ENCODE measurements around the gene MPDZ.
"Not testable (repeated sequence)": the region's sequence is repeated elsewhere in the genome, so short reads cannot be mapped to it uniquely, and the experiment has no call there.

Gene MPDZ

DNA sequence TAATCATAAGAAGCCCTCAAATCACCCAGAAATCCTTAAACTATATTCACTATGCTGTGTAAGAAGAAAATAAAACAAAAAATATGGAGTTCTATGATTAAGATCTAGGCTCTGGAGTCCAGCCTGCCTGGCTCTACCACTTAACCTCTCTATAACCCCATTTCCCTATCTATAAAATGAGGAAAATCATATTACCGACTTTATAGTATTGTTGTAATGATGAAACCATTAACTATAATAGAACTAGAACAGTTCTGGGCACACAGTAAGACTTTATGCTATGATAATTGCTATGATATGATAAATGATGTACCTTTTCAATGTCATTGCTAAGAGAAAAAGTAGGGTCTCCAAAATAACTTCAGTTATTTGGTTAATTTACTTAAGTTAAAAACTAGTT is 40.3 kb downstream of the MPDZ start:
- Histone ChIP-seq H3K27ac (no peak overlapping the region), H3K4me3 (no peak overlapping the region), H3K4me2 (no peak overlapping the region), H3K27me3 (no peaks in the 10 kb centered on the region), H3K9ac (no peak overlapping the region), H3K9me3 (replicated peaks in 1 of 11) (no peaks in the 10 kb centered on the region), H4K20me1 (no peaks in the 10 kb centered on the region), H3K4me1 (no peaks in the 10 kb centered on the region), H3K36me3 (no peaks in the 10 kb centered on the region)
- TF ChIP-seq Cebpa-rat (IDR thresholded peaks at IDR 0.05) = no peak

DNA sequence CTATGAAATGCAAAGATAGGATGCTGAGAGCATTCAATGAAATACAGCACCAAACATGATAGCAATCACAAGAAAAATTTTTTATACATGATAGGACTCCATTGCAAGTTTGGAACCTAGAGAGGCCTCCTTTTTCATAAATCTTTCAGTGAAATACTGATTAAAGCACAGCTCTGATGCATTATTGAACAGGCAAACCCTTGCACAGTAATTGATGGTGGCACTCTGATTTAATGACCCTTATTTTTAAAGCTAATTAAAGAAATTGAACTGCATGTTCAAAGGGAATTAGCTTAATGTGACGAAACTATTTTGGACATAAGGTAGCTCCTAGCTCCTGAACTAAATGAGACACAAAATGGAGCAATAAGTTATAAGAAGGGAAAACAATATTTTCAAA is 44.6 kb downstream of the MPDZ start:
- H3K9ac ChIP-seq = no peak overlapping the region
- H3K9me3 ChIP-seq (replicated peaks in 1 of 11) = no peaks in the 10 kb centered on the region
- H3K36me3 ChIP-seq = no peaks in the 10 kb centered on the region
- H4K20me1 ChIP-seq = no peaks in the 10 kb centered on the region
- TF ChIP-seq Cebpa-rat (IDR thresholded peaks at IDR 0.05) = no peak
- no peak overlapping the region for H3K4me3 ChIP-seq
- H3K4me1 ChIP-seq = no peaks in the 10 kb centered on the region
- H3K27ac ChIP-seq = no peak overlapping the region
- H3K27me3 ChIP-seq = no peaks in the 10 kb centered on the region
- H3K4me2 ChIP-seq = no peak overlapping the region

DNA sequence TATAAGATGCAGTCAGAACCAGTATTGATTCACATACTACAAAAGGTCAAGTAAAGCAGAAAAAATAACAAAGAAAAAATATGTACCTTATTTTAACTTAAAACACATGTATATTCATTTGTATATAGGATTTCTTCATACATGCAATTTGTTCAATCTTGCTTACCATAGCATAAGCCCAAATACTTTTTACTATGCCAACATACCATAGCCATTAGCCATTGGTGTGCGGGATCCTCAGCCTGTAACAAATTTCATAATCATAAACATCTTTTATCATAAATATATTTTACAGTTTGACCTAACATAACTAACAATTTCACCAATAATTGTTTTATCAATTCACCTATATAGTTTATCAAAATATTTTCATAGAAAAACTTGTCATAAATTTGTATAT is 51.1 kb downstream of the MPDZ start:
- Histone ChIP-seq H3K4me1 (no peaks in the 10 kb centered on the region), H3K4me2 (no peak overlapping the region), H4K20me1 (no peaks in the 10 kb centered on the region), H3K27ac (no peak overlapping the region), H3K9me3 (replicated peaks in 1 of 11) (no peaks in the 10 kb centered on the region), H3K36me3 (no peaks in the 10 kb centered on the region), H3K9ac (no peak overlapping the region), H3K27me3 (no peaks in the 10 kb centered on the region), H3K4me3 (no peak overlapping the region)
- TF ChIP-seq Cebpa-rat (IDR thresholded peaks at IDR 0.05) = no peak

DNA sequence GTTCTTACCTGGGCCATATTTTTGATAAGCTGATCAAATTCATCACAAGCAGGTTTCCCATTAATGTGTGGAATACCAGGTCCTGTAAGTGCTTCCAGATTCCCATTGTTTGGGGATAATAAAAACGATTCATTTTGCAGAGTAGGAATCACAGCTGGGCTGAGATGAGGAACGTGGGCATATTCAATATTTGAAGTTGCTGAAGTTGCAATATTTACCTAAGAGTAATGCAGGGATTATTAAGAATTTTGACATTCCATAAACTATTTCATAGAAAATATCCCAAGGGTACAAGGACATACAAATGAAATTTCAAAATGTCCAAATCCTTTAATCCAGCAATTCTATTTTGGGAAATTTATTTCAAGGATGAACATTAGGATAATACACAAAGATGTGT is 55.1 kb downstream of the MPDZ start:
- no peaks in the 10 kb centered on the region for H3K36me3 ChIP-seq
- H3K4me2 ChIP-seq = no peak overlapping the region
- H3K9me3 ChIP-seq (replicated peaks in 1 of 11) = no peaks in the 10 kb centered on the region
- no peak overlapping the region for H3K27ac ChIP-seq
- H3K4me1 ChIP-seq = no peaks in the 10 kb centered on the region
- no peak overlapping the region for H3K4me3 ChIP-seq
- H4K20me1 ChIP-seq = no peaks in the 10 kb centered on the region
- H3K27me3 ChIP-seq = no peaks in the 10 kb centered on the region
- no peak for TF ChIP-seq Cebpa-rat (IDR thresholded peaks at IDR 0.05)
- no peak overlapping the region for H3K9ac ChIP-seq

- H3K36me3 ChIP-seq; H3K9me3 ChIP-seq (replicated peaks in 1 of 11); H3K27ac ChIP-seq; H3K9ac ChIP-seq; H3K27me3 ChIP-seq; H4K20me1 ChIP-seq; H3K4me2 ChIP-seq; H3K4me1 ChIP-seq; H3K4me3 ChIP-seq: not testable (repeated sequence)
Observed at GRCh38 chr9:13222733-13223132, 56.8 kb downstream of the MPDZ start.

DNA sequence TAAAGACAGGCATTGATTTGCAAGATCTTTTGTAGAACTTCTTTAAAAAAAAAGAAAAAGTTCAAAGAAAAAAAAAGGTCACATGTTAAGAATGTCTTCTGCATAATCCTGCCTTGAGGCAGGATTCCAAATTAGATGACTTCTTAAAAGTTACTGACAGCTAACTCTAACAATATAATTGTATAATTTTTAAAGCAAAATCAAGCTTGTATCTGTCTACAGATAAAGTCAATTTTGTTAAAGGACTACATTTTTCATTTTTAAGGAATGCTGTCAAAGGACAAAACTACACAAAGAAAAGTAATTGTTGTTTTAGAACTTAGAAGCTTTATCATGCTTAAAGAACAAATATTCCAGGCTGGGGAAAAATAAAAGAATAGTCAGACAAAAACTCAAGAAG is 57.8 kb downstream of the MPDZ start:
- Histone ChIP-seq H3K27me3 (no peaks in the 10 kb centered on the region), H3K4me3 (no peak overlapping the region), H4K20me1 (no peaks in the 10 kb centered on the region), H3K9me3 (replicated peaks in 1 of 11) (no peaks in the 10 kb centered on the region), H3K9ac (no peak overlapping the region), H3K27ac (no peak overlapping the region), H3K4me1 (no peaks in the 10 kb centered on the region), H3K4me2 (no peak overlapping the region), H3K36me3 (no peaks in the 10 kb centered on the region)
- TF ChIP-seq Cebpa-rat (IDR thresholded peaks at IDR 0.05) = no peak

GRCh38 chr9:13220837-13221236 is 58.7 kb downstream of the MPDZ start:
- no peaks in the 10 kb centered on the region for H3K36me3 ChIP-seq
- TF ChIP-seq Cebpa-rat (IDR thresholded peaks at IDR 0.05) = no peak
- H3K9me3 ChIP-seq (replicated peaks in 1 of 11) = no peaks in the 10 kb centered on the region
- H4K20me1 ChIP-seq = no peaks in the 10 kb centered on the region
- no peak overlapping the region for H3K4me3 ChIP-seq
- no peaks in the 10 kb centered on the region for H3K4me1 ChIP-seq
- no peak overlapping the region for H3K27ac ChIP-seq
- H3K4me2 ChIP-seq = no peak overlapping the region
- no peaks in the 10 kb centered on the region for H3K27me3 ChIP-seq
- H3K9ac ChIP-seq = no peak overlapping the region

GRCh38 chr9:13215791-13216554 is 63.5 kb downstream of the MPDZ start:
- no peak overlapping the region for H3K9ac ChIP-seq
- no peaks in the 10 kb centered on the region for H3K4me1 ChIP-seq
- no peak overlapping the region for H3K4me3 ChIP-seq
- H3K27ac ChIP-seq = no peak overlapping the region
- H3K9me3 ChIP-seq (replicated peaks in 1 of 11) = no peaks in the 10 kb centered on the region
- no peaks in the 10 kb centered on the region for H3K27me3 ChIP-seq
- H4K20me1 ChIP-seq = no peaks in the 10 kb centered on the region
- H3K4me2 ChIP-seq = no peak overlapping the region
- no peak for TF ChIP-seq Cebpa-rat (IDR thresholded peaks at IDR 0.05)
- no peaks in the 10 kb centered on the region for H3K36me3 ChIP-seq

DNA sequence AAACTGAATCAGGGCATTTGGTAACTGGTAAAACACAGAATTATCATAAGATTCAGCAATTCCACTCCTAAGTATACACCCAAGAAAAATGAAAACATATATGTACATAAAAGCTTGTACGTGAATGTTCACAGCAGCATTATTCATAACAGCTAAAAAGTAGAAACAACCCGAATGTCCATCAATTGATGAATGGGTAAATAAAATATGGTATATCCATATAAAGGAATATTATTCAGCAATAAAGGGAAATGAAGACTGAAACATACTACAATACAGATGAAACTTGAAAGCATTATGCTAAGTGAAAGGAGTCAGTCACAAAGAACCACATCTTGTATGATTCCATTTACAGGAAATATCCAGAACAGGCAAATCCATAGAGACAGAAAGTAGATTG is 65.5 kb downstream of the MPDZ start:
- no peaks in the 10 kb centered on the region for H4K20me1 ChIP-seq
- no peak for TF ChIP-seq Cebpa-rat (IDR thresholded peaks at IDR 0.05)

GRCh38 chr9:13213337-13213736 is 66.2 kb downstream of the MPDZ start:
- H3K4me1 ChIP-seq = no peaks in the 10 kb centered on the region

More for the DNA sequence above, 65.5 kb downstream of the MPDZ start:
- no peak overlapping the region for H3K27ac ChIP-seq
- H3K9ac ChIP-seq = no peak overlapping the region
- no peaks in the 10 kb centered on the region for H3K9me3 ChIP-seq (replicated peaks in 1 of 11)
- H3K27me3 ChIP-seq = no peaks in the 10 kb centered on the region
- no peaks in the 10 kb centered on the region for H3K4me1 ChIP-seq
- H3K4me3 ChIP-seq = no peak overlapping the region
- H3K4me2 ChIP-seq = no peak overlapping the region
- no peaks in the 10 kb centered on the region for H3K36me3 ChIP-seq

More at GRCh38 chr9:13213337-13213736, 66.2 kb downstream of the MPDZ start:
- H3K27ac ChIP-seq = no peak overlapping the region
- no peak overlapping the region for H3K4me2 ChIP-seq
- H3K4me3 ChIP-seq = no peak overlapping the region
- no peaks in the 10 kb centered on the region for H3K27me3 ChIP-seq
- H3K9me3 ChIP-seq (replicated peaks in 1 of 11) = no peaks in the 10 kb centered on the region
- H4K20me1 ChIP-seq = no peaks in the 10 kb centered on the region
- TF ChIP-seq Cebpa-rat (IDR thresholded peaks at IDR 0.05) = no peak
- H3K36me3 ChIP-seq = no peaks in the 10 kb centered on the region
- H3K9ac ChIP-seq = no peak overlapping the region
